Measurements from ENCODE around the gene MED13L. TPM values are rescaled to one million over a fixed set of nuclear protein-coding genes. Genes with fewer than 3 reads are reported as not detected.
"Not testable (repeated sequence)": the region's sequence is repeated elsewhere in the genome, so short reads cannot be mapped to it uniquely, and the experiment has no call there.

Gene MED13L
- total RNA-seq, 4 donors from 2014 or later: 126 to 194 (median 154) TPM

GRCh38 chr12:116040402-116040801, 237.1 kb downstream of the MED13L start:
- Histone ChIP-seq H3K4me1 (peaks cover 0 to 11% (median 0%) of the 10 kb centered on the region in 4 donors), H3K27ac (no peak overlapping the region), H3K4me3 (no peak overlapping the region), H3K36me3 (no peaks in the 10 kb centered on the region), H3K9me3 (no peaks in the 10 kb centered on the region), H3K27me3 (no peaks in the 10 kb centered on the region)
- intact Hi-C loops (cut with DNase I; ENCODE audit: low total_unique reads): no loop called here
- TF ChIP-seq POLR2AphosphoS5 (IDR thresholded peaks at IDR 0.05) (no peak), POLR2A (IDR thresholded peaks at IDR 0.05) (no peak), CTCF (IDR thresholded peaks at IDR 0.05) (no peak), EP300 (IDR thresholded peaks at IDR 0.05; ENCODE audit: low read depth) (no peak)
- in situ Hi-C loops (cut with MboI; ENCODE audit: low pct_ligation_motif_present in 1 of 4, low pct_unique_long_range_greater_than_20kb in 1 of 4, low sequenced_read_pairs in 3 of 4): no loop called here
- 81 to 87% methylated on average over 2 of the region's 2 CpGs for WGBS, 2 donors (ENCODE audit: low coverage in 1 of 2)
- no peak for DNase-seq

GRCh38 chr12:116039081-116039480, 238.4 kb downstream of the MED13L start:
- Histone ChIP-seq H3K4me1 (peaks cover 0 to 7% (median 0%) of the 10 kb centered on the region in 4 donors), H3K9me3 (no peaks in the 10 kb centered on the region), H3K27me3 (no peaks in the 10 kb centered on the region), H3K36me3 (no peaks in the 10 kb centered on the region), H3K4me3 (no peak overlapping the region), H3K27ac (no peak overlapping the region)
- in situ Hi-C loops (cut with MboI; ENCODE audit: low pct_ligation_motif_present in 1 of 4, low pct_unique_long_range_greater_than_20kb in 1 of 4, low sequenced_read_pairs in 3 of 4): no loop called here
- 94 to 100% methylated on average over 2 of the region's 2 CpGs for WGBS, 2 donors (ENCODE audit: low coverage in 1 of 2)
- TF ChIP-seq POLR2AphosphoS5 (IDR thresholded peaks at IDR 0.05) (no peak), POLR2A (IDR thresholded peaks at IDR 0.05) (no peak), EP300 (IDR thresholded peaks at IDR 0.05; ENCODE audit: low read depth) (no peak), CTCF (IDR thresholded peaks at IDR 0.05) (no peak)
- intact Hi-C loops (cut with DNase I; ENCODE audit: low total_unique reads): no loop called here
- DNase-seq: no peak

GRCh38 chr12:116037941-116038837, 239.3 kb downstream of the MED13L start:
- H3K27ac ChIP-seq: no peak overlapping the region
- 78 to 86% methylated on average over 6 of the region's 6 CpGs for WGBS, 2 donors (ENCODE audit: low coverage in 1 of 2)
- DNase-seq: no peak
- H3K36me3 ChIP-seq: no peaks in the 10 kb centered on the region
- intact Hi-C loops (cut with DNase I; ENCODE audit: low total_unique reads) (no loop called here), in situ Hi-C loops (cut with MboI; ENCODE audit: low pct_ligation_motif_present in 1 of 4, low pct_unique_long_range_greater_than_20kb in 1 of 4, low sequenced_read_pairs in 3 of 4) (no loop called here)
- no peaks in the 10 kb centered on the region for H3K4me1 ChIP-seq
- no peak for TF ChIP-seq POLR2A (IDR thresholded peaks at IDR 0.05)
- TF ChIP-seq EP300 (IDR thresholded peaks at IDR 0.05; ENCODE audit: low read depth): no peak
- no peak for TF ChIP-seq CTCF (IDR thresholded peaks at IDR 0.05)
- no peak for TF ChIP-seq POLR2AphosphoS5 (IDR thresholded peaks at IDR 0.05)
- no peaks in the 10 kb centered on the region for H3K9me3 ChIP-seq
- H3K4me3 ChIP-seq: no peak overlapping the region
- no peaks in the 10 kb centered on the region for H3K27me3 ChIP-seq

GRCh38 chr12:116033765-116034164, 243.7 kb downstream of the MED13L start:
- no peak for DNase-seq
- Histone ChIP-seq H3K27me3 (no peaks in the 10 kb centered on the region), H3K4me3 (no peak overlapping the region), H3K4me1 (no peaks in the 10 kb centered on the region), H3K9me3 (no peaks in the 10 kb centered on the region), H3K36me3 (no peaks in the 10 kb centered on the region), H3K27ac (no peak overlapping the region)
- 92 to 93% methylated on average over 2 to 3 of the region's 3 CpGs for WGBS, 2 donors (ENCODE audit: low coverage in 1 of 2)
- TF ChIP-seq EP300 (IDR thresholded peaks at IDR 0.05; ENCODE audit: low read depth): no peak
- no peak for TF ChIP-seq CTCF (IDR thresholded peaks at IDR 0.05)
- no peak for TF ChIP-seq POLR2A (IDR thresholded peaks at IDR 0.05)
- no peak for TF ChIP-seq POLR2AphosphoS5 (IDR thresholded peaks at IDR 0.05)
- in situ Hi-C loops (cut with MboI; ENCODE audit: low pct_ligation_motif_present in 1 of 4, low pct_unique_long_range_greater_than_20kb in 1 of 4, low sequenced_read_pairs in 3 of 4) (no loop called here), intact Hi-C loops (cut with DNase I; ENCODE audit: low total_unique reads) (no loop called here)

GRCh38 chr12:116031624-116032023, 245.9 kb downstream of the MED13L start:
- in situ Hi-C loops (cut with MboI; ENCODE audit: low pct_ligation_motif_present in 1 of 4, low pct_unique_long_range_greater_than_20kb in 1 of 4, low sequenced_read_pairs in 3 of 4); H3K36me3 ChIP-seq; H3K27ac ChIP-seq; intact Hi-C loops (cut with DNase I; ENCODE audit: low total_unique reads); DNase-seq; H3K4me1 ChIP-seq; H3K27me3 ChIP-seq; H3K4me3 ChIP-seq; H3K9me3 ChIP-seq: not testable (repeated sequence)
- 93 to 100% methylated on average over 4 of the region's 4 CpGs for WGBS, 2 donors (ENCODE audit: low coverage in 1 of 2)

All from transverse colon (tissue), 4 donors.